Stimulated activated CD4-positive, alpha-beta T cell treated with anti-CD3 and anti-CD28 coated beads, Interleukin-1b, Interleukin-23, amount 100 ng/mL, for 48 hours (primary cell): ENCODE results near the gene TMEM44.
"Not testable (repeated sequence)": the region's sequence is repeated elsewhere in the genome, so short reads cannot be mapped to it uniquely, and the experiment has no call there.

Source experiments
- DNase-seq: peaks from one replicate; pipeline ENCODE4 v3.0.0-alpha.2; 2020

TMEM44 gene

DNA sequence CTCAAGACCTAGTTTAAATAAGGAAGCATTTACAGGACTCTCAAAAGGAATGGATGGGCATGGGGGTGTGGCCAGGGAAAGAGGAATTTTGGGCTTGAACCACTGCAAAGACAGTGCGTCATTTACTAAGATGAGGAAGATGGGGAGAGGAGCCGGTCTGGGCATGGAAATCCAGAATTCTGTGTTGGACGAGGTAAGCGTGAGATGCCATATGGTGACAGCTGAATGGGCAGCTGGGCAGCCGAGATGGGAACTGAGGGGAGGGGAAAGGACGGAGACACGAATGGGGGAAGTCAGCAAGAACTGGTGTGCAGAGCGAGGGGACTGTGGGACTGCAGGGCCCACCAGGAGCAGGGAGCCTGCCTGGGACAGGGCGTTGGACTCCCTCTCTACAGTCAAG, 24.2 kb downstream of the TMEM44 start:
- no peak for DNase-seq

DNA sequence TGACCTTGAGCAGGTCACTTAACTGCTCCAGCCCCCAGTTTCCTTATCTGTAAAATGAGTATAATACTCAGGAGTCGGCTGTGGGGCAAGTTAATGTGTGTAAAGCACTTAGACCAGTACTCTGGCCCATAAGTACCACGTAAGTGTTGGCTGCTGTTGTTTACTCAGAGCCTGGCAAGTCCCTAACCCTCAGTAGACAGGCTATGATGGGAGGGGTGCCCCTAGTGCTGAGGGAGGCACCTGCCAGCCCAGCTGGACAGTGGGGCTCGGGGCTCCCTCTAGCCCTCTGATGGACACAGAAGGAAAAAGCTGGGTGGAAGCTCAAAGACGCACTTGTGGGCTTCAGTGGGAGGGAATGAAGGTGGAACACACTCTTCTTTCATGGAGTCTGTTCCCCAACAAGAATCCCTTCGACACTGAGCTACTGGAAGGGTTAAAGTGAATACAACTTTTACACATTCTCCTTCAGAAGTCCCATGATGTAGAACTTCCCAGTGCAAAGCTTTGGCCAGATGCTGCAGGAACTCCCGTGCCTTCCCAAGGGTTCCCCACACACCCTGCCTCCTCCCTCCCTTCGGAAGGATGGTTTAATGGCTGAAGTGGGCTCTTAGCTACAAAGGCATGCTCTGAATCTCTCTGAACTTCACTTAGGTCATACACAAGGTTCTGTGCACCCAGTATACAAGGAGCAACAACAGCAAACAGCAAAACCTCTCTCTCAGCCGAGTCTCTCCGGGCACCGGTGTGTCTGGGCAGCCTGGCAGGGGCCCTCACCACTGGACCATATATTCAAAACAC, 25.4 kb downstream of the TMEM44 start:
- no peak for DNase-seq

DNA sequence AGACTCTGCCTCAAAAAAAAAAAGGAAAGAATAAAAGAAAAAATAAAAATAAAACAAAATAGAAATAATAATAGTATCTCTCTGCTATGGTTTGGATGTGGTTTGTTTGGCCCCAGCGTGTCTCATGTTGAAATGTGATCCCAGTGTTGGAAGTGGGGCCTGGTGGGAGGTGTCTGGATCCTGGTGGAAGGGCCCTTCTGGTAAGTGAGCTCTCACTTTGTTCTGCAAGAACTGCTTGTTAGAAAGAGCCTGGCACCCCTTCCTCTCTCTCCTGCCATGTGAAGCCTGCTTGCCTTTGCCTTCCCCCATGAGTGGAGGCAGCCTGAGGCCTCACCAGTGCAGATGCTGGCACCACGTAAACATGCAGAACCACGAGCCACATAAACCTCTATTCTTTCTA, 26.3 kb downstream of the TMEM44 start:
- DNase-seq = no peak

DNA sequence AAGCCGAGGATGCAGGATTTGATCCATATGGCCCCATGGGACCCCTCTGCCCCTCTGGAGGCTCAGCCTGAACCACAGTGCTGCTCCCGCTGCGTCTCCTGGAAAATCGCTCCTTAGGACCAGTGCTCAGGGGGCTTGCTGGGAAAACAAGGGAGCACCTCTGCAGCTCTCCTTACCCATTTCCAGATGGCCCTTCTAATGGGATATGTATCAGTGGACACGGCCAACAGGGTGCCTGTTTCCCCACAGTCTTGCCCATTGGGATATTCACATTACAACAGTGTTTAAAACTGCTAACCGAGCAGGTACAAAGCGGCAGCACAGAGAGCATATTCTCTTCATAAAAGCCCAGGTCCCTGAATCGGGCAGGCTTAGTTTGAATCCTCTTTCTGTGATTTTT, 27.1 kb downstream of the TMEM44 start:
- no peak for DNase-seq

DNA sequence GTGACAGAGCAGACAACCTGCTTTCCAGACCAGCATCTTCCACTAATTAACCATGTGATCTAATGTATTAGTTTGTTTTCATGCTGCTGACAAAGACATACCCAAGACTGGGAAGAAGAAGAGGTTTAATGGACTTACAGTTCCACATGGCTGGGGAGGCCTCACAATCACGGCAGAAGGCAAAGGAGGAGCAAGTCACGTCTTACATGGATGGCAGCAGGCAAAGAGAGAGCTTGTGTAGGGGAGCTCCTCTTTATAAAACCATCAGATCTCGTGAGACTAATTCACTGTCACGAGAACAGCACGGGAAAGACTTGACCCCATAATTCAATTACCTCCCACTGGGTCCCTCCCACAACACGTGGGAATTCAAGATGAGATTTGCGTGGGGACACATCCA, 27.9 kb downstream of the TMEM44 start:
- DNase-seq = not testable (repeated sequence)

DNA sequence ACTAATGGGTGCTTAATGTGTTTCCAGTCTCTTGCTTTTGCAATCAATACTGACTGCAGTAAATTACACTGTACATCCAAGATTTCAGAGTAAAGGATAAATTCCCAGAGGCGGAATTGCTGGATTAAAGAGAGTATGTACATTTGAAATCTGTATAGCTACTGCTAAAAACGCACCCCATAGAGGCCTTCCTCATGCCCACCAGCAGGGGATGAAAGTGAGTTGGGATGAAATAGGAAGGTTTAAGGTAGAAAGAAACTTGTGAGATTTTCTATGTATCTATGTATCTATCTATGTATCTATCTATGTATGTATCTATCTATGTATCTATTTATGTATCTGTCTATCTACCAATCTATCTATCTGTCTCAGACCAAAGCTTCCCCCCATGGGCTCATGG, 28.4 kb downstream of the TMEM44 start:
- DNase-seq = no peak

DNA sequence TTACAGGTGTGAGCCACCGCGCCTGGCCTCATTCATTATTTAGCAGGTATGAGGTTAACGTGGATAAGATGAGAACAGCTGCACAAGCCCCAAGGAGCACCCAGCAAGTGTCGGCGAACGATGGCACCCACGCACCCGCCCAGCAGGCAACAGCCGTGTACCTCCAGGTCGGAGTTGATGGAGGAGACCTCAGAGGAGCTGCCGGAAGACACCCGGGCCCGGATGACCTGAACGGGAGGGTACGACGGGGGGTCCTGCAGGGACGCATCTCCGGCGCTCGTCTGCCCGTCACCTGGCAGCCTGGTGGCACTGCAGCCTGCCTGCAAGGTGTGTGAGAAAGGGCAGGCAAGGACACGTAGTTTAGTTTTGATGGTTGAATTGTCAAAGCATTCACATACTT, 29.1 kb downstream of the TMEM44 start:
- no peak for DNase-seq

DNA sequence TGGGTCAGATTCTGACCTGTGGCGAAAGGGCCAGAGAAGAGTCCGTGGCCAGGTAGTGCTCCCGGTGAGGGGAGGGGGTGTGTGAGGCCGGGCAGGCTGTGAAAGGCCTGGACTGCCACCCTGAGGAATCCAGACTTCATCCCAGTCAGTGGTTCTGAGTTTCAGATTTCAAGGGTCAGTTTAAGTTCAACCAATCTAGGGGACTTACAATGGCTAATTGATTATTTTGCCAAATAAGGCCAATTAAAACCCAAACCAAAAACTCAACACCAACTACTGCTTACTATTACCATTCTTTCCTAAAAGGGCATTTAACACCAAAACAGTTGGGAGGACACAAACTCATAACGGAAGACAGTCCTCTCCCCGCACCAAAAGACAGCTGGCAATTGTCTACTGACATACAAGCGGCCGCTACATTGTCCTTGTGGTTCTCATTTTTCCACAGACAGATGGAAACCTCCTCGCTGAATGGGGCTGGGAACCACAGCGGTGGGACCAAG, 30.5 kb downstream of the TMEM44 start:
- DNase-seq = no peak

DNA sequence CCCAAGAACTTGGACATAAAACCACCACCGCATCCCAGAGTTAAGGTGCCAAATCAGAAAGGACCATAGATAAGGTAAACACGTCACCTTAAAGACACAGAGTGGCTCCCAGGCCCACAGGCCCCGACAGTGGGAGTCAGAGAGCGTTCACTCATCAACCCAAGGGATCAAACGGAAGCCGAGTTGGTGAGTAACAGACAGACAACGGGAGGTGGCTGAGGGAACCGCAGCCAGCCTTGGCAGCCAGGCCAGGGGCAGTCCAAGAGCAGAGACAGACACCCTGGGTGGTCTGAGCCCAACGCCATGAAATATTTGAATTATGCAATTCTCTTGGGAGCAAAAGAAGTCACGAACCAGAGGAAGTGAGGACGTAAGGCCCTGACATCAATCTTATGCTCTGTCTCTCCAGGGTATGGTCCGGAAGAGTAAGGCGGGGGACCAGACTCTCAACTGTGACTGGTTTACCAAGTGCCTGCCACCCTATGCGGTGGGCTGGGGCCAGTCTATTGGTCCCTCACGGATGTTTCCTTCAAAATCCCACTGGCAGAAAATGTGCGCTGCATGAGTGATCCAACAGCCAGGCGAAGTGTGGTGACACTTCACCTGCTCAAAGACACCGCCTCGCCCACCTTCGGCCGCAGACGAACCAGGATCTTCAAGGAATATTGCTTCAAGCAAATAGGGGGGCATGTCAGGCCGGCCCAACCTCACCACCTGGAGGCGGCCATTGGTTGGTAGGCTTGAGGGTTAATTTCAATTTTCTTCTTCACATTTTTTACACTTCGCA, 34.3 kb downstream of the TMEM44 start:
- no peak for DNase-seq

DNA sequence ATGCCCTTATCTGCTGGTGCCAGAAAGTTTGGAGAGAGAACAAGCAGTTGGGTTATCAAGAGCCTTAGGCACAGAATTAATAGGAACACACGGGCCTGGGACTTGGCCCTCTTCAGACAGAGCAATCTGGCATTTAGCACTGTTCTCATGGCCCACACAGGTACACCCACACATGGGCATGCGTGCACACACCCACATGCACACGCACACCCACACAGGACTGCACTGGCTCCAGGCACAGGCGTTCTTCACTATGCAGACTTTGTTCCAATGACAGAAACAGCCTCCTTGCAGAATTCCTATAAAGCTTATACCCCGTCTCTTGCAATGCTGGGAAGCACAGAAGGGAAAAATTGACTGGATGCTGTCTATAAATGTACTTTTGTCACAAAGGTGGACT, 36.3 kb downstream of the TMEM44 start:
- no peak for DNase-seq

DNA sequence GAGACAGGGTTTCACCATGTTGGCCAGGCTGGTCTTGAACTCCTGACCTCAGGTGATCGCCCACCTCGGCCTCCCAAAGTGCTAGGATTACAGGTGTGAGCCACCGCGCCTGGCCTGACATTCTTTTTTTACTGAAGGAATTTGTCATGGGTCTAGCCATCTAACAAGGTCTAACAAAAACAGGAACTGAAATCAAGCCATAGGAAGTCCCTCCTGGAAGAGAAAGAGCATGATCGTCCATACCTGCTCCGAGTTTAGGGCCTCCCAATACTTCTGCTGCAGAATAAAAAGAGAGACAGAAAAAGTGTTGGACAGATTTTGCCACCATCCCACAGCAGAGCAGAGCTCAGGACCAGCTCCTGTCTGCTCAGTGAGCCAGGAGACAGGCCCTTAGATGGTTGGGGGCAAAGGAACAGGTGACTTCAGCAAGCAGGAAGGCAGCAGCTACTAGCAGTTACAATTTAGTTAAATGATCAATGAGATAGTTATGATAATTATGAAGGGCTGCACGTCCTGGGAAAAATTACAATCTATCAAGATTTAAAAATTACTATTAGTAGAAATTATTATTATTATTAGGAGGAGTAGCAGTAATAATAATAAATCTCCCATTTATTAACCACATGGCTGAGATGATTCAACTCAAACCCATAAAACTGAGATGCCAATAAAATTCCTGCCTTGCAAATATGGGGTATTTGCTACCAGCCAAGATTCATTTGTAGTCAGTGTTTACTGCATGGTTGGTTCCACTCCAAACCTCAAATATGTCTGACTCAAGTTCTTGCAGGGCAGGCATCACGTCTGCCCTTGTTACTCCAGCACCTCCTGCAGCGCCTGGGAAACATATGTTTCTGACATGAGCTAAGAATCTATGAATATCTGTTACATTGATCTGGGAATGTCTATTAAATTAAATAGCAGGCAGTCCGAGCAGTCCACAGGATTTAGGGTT, 40.1 kb downstream of the TMEM44 start:
- no peak for DNase-seq

DNA sequence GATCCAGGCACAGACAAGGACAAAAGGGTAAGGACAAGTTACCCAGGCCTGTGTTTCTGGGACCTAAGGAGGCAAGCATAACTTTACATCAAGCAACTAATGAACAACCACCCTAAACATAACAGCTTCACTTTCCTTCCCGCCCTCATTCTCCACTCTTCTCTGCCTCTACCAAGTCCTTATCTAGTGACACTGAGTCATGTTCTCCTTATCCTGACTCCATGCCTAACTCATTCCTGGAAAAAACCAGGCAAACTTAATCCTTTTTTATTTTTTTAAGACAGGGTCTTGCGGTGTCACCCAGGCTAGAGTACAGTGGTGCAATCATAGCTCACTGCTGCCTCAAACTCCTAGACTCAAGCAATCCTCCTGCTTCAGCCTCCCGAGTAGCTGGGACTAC, 44.5 kb downstream of the TMEM44 start:
- no peak for DNase-seq

DNA sequence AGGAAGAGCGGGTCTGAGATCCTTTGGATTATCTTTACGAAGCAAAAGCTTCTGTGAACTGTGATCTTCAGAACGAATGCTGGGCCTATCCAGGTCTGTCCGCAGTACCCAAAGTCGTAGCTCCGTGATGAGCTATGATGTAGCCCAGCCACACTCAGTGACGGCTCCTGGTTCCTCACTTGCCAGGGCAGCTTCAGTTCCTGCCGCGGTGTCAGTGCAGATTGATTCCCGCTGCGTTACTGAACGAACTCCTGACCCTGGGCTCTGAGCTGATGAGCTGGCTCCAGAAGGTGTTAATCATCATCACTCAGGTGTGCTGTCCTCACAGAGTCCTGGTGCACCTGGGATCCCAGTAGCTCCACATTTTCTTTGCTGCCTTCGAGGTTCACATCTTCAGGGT, 45.0 kb downstream of the TMEM44 start:
- DNase-seq = no peak

DNA sequence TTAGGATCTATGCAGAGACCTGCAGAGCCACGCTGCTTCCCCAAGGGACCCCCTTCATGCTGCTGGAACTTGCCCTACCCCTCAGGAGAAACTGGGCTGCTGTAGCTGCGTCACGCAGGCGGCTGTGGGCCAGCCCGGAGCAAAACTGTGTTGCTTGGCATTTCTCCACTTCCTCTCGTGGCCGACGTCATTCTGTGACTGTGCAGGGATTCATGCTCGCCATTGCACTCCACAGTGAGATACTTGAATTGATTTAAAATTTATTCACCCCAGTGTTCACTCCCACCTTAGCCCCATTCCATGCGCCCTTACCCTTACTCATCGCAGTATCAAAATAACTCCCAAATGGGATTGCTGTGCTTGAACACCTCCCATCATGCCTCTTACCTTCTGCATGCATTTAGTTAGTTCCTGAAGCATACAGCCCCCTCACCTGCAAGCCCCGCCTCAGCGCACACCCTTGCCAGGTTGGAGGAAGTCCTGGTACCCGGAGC, 45.7 kb downstream of the TMEM44 start:
- no peak for DNase-seq

DNA sequence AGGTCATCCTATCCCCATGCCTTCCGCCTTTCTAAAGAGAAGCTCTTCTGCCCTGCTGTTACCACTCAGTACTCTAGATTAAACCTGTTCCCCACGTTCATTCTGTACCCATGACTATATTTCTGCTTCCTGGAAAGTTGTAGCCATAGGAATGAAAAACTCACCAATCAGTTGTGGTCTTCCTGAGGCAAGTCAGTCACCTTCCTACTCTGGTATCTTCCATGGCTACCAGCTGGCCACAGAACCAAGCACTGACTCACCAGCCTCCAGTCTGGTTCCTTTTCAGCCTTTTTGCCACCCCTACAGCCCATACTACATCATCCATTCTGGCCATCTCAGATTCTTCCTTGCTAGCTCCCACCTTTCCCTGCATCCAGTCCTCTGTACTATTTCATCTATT, 46.4 kb downstream of the TMEM44 start:
- no peak for DNase-seq

DNA sequence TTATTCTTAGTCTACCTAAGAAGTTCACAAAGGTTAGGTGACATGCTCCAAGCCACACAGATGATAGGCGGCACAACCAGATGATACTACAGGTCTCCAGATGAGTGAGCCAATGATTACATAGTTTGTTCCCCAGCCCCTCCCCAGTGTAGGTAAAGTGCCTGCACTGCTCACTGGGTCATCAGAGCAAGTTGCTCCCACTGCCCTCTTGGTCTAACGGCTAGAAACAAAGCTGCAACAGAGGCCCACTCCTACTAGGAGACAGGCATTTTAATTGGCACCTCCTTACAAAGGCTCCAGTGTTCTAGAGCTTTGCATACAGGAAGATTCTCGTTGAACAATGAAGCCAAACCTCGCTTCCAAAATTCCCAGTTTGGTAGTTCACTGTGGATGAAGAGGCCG, 47.3 kb downstream of the TMEM44 start:
- no peak for DNase-seq

DNA sequence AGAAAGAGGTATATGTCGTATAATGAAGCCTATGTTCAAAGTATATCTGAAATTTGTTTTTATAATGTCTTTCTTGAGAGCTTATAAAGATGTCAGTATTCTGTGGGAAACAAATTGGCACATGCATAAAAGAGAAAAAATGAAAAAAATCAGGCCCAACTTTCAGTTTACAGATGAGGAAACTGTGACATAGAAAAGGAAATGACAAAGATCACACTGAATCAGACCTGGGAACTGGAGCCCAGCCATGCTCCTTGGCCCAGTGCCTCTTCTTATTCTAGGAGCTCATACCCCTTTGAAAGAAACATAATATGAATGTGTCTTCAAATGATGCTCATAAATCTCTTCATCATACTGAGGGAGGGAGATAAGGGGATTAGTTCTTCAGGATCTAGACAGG, 48.4 kb downstream of the TMEM44 start:
- peak; percentile 49 for DNase-seq

DNA sequence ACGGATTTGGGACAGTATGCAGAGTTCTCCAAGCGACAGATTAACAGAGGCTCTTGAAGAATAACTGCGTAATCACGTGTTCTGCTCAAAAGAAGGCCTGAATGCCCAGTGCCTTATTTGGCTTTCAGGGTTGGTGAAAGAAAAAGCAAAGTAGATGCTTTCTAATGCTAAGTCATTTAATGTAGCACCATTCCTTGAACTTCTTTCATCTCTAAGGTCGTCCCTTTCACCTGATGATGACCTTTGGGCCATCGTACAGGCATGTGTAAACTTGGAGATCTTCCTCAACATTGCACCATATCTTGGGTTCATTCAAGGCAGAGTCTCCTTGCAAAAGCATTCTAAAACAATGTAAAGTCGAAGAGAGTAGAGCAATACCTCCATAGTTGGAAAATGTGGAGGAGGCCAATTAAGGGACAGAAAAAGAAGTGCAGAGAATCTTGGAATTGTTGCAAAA, 48.9 kb downstream of the TMEM44 start:
- no peak for DNase-seq

DNA sequence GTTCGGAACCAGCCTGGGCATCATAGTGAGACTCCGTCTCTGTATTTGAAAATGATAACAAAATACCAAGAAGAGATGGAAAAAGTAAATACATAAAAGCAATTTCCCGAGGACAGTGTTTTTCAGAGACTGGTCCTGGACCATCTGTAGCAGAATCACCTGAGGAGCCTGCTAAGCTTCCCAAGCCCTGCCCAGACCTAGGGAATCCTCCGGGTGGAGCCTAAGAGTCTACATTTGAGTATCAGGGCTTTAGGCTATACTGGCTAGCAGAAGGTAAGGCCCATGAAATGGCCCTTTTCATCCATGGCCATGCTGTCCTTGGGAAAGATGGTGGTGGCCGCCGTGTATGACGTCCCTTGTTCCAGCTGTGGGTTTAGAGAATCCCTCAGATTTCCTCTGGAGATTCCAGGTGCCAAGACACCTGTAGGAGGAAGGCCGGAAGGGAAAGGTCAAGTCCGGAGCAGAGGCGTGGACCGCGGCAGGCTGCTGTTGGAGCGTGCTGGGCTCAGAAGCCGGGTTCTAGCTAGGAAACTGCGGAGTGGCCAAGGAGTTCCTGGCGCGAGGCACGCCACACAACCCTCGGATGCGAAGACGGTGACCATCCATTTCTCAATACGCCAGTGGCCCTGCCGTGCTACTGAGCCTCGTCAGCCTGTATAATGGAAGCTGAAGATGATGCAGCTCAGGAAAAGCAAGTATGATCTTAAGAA, 50.9 kb downstream of the TMEM44 start:
- no peak for DNase-seq

DNA sequence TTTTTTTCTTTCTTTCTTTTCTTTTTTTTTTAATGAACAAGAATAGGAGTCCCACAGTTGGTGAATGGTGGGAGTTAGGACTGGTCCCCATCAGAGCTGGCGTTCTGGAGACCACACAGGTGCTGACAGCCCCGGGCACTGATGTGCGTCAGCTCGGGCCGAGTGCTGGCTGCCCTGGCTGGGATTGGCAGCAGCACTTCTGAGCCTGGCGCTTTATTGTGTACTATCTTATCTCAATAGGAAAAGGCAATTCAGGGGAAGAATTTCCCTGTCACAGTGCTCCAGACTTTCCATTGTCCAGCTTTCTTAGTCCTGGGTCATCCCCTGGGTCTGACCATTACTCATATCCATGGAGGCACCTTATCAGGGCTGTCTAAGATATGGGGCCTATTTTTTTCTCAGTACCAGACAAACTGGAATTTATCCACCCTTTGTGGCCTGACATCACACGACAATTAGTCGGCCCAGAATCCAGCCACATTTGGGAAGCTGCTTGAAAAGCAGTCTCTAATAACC, 54.1 kb downstream of the TMEM44 start:
- no peak for DNase-seq

DNA sequence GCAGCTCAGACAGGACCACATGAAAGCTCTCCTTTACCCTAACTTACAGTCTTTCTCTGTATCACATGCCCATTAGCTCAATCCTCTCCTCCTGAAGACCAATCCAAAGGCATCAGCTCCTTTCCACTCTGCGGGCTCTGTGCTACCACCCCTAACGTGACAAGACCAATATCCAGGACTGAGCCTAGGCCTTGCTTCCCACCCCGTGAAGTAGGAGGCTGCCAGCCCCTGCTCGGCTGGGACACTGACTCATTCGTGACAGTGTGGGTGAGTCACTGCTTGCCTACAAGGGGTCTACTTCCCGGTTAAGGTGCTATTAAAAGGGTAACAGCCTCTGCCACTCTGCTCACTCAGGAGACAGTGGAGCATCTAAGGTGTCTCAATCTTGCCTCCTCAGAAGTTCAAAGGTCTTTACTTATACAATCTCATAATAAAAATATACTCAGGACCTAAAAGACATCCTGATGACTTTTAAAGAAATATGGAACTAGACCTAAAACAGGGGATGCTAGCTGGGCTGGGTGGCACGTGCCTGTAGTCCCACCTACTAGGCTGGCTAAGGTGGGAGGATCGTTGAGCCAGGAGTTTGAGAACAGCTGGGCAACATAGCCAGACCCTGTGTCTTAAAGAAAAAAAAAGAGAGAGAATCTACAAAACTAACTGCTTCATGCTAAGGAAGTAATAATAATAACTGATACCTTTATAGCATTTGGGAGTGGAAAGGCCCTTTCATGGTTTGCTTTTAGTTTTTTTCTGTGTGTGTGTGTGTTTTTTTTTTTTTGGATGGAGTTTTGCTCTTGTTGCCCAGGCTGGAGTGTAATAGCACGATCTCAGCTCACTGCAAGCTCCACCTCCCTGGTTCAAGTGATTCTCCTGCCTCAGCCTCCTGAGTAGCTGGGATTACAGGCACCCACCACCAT, 55.0 kb downstream of the TMEM44 start:
- DNase-seq = peak; percentile 47
